H1 (cell line): ENCODE results near the gene DAP. TPM values are rescaled to one million over a fixed set of nuclear protein-coding genes. Genes with fewer than 3 reads are reported as not detected.

ENCODE experiments used
- CBX8 ChIP-seq: fragments of 300-800, 300-1000 bp; sonication (generic); IDR thresholded peaks from 2 replicates; pipeline ENCODE4 v1.7.1; 2016; ENCODE audit warnings: low read depth, low read length, borderline replicate concordance
- RBBP5 ChIP-seq: IDR thresholded peaks from 2 replicates; pipeline ENCODE4 v1.7.1; 2012; ENCODE audit warnings: low read depth, mild to moderate bottlenecking, inconsistent platforms, low read length, moderate library complexity, borderline replicate concordance
- SAP30 ChIP-seq: fragments of 300-600 bp; sonication (generic); IDR thresholded peaks from 2 replicates; pipeline ENCODE4 v1.7.1; 2012; ENCODE audit warnings: low read length, moderate library complexity, mild to moderate bottlenecking, inconsistent platforms; ENCODE audit not compliant: insufficient read depth, insufficient replicate concordance
- polyA plus RNA-seq, 7 experiments: library from polyadenylated mRNA; depleted of rRNA in 3 of 7; stranded (reverse) in 5 of 7; unstranded in 2 of 7; fragments of >200 nt in 5 of 7; fragments of 200-250 nt in 2 of 7; gene quantifications; 1 replicate in 5 of 7; 2 replicates in 1 of 7; 4 replicates in 1 of 7; pipeline versions ENCODE4 v1.2.1 to v1.2.3, GENCODE V29; 2011 to 2013; ENCODE audit warnings: missing spikeins in 2 of 7, mixed read lengths in 2 of 7
- total RNA-seq: library from RNA; stranded (reverse); fragmentation: NEBNext Ultra II Directional; extraction: Animal tissue kit (Norgen Biotek cat#: 25700); gene quantifications from 2 replicates; pipeline ENCODE4 v1.2.1, GENCODE V29; 2021

DAP gene
- total and polyA plus RNA-seq, 2 of the 8 experiments (the other 6 are each of a cell fraction or from before 2014, with no cell fraction given) = 26.2 to 44.4 TPM

- TF ChIP-seq CBX8 = no peak
- TF ChIP-seq RBBP5 = no peak; the same call in 1 of the 2 replicates
- no peak for TF ChIP-seq SAP30
Measured at GRCh38 chr5:10760096-10760920, 726 bp downstream of the DAP start (continued).
